ENCODE data around the gene ZNF821. TPM values are rescaled to one million over a fixed set of nuclear protein-coding genes. Genes with fewer than 3 reads are reported as not detected.

ZNF821 gene
- polyA plus RNA-seq, 1 of the 3 experiments (the other 2 are of a cell fraction): 8.8 TPM

DNA sequence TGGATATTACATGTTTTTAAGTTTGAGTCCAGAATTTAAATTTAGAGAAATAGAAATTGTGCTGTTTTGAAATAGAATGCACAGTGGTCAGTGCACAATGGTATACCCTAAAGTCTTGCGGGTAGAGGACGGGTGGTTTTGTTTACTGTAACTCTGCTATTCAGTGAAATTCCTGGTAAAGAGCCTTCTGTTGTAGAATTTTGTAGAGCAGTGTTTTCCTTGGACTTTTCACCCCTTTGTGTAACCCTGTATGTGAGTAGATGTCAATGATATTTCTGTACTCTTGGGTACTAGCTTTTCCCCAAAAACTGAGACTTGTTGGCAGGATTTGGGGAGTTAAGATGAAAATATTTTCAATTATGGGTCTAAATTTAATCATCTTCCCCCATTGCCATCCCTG, 30.8 kb upstream of the ZNF821 start:
- H4K20me1 ChIP-seq (ENCODE audit: insufficient read depth): peaks cover 97% of the 10 kb centered on the region
- POLR2A ChIA-PET: no interaction called here
- H3K27ac ChIP-seq (ENCODE audit: low read depth in 2 of 2, low read length in 1 of 2): no peak overlapping the region
- H2AFZ ChIP-seq (ENCODE audit: low read depth): no peak overlapping the region
- H3K4me1 ChIP-seq (ENCODE audit: control insufficient read depth in 1 of 2, insufficient read depth in 2 of 2, low read depth in 1 of 2, low read length in 1 of 2): peaks cover 0 to 3% of the 10 kb centered on the region in 2 experiments; a peak in 1 of 4 replicates
- H3F3A ChIP-seq (replicated peaks; ENCODE audit: insufficient read depth): peaks cover 30% of the 10 kb centered on the region
- CTCF ChIA-PET: no interaction called here
- H3K36me3 ChIP-seq (replicated peaks in 1 of 2; ENCODE audit: control insufficient read depth in 1 of 2, insufficient read depth in 2 of 2, low read length in 1 of 2): peaks cover 21 to 41% of the 10 kb centered on the region in 2 experiments
- TF ChIP-seq ELF1 (IDR thresholded peaks at IDR 0.05): no peak
- no peak for TF ChIP-seq FOXM1 (IDR thresholded peaks at IDR 0.05; ENCODE audit: low read depth)
- TF ChIP-seq RAD21 (IDR thresholded peaks at IDR 0.05; ENCODE audit: low read length): no peak
- no peak for TF ChIP-seq RXRA (IDR thresholded peaks at IDR 0.05; ENCODE audit: borderline replicate concordance, low read depth)
- TF ChIP-seq GABPA (IDR thresholded peaks at IDR 0.05; ENCODE audit: low read depth): no peak
- DNase-seq: no peak
- no peak overlapping the region for H3K9ac ChIP-seq
- H3K79me2 ChIP-seq (ENCODE audit: insufficient read depth): peaks cover 100% of the 10 kb centered on the region
- H3K4me3 ChIP-seq (ENCODE audit: low read depth in 2 of 2, low read length in 1 of 2): no peak overlapping the region
- no peaks in the 10 kb centered on the region for H3K9me3 ChIP-seq
- no peaks in the 10 kb centered on the region for H3K27me3 ChIP-seq (ENCODE audit: insufficient read depth)
- no peak overlapping the region for H3K4me2 ChIP-seq
- 88% methylated on average over 2 of the region's 2 CpGs for WGBS (ENCODE audit: low lambda C conversion rate)
- no peaks in the 10 kb centered on the region for H3K9me2 ChIP-seq

DNA sequence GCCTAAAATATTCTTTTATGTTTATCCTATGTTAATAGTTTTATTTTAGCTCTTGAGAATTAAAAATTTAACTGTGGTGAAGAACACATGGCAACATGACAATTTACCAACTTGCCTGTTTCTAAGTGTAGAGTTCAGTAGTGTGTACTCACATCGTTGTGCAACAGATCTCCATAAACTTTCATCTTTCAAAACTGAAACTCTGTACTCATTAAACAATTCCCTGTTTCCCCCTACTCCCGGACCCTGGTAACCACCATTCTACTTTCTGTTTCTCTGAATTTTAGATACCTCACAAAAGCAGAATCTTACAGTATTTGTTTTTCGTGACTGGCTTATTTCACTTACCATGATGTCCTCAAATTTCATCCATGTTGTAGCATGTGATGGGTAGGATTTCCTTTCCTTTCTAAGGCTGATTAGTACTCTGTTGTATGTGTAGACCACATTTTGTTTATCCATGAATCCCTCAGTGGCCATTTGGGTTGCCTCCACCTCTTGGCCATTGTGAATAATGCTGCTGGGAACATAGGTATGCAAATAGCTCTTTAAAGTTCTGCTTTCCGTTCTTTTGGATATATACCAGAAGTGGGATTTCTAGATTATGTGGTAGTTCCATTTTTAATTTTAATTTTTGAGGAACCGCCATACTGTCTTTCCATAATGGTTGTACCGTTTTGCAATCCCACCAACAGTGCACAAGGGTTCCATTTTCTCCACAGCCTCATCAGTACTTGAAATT, 28.7 kb upstream of the ZNF821 start:
- WGBS (ENCODE audit: low lambda C conversion rate): 96% methylated on average over 6 of the region's 6 CpGs
- no peak for TF ChIP-seq SMC3 (IDR thresholded peaks at IDR 0.05; ENCODE audit: low read depth, low read length)
- TF ChIP-seq, protein P1, sequence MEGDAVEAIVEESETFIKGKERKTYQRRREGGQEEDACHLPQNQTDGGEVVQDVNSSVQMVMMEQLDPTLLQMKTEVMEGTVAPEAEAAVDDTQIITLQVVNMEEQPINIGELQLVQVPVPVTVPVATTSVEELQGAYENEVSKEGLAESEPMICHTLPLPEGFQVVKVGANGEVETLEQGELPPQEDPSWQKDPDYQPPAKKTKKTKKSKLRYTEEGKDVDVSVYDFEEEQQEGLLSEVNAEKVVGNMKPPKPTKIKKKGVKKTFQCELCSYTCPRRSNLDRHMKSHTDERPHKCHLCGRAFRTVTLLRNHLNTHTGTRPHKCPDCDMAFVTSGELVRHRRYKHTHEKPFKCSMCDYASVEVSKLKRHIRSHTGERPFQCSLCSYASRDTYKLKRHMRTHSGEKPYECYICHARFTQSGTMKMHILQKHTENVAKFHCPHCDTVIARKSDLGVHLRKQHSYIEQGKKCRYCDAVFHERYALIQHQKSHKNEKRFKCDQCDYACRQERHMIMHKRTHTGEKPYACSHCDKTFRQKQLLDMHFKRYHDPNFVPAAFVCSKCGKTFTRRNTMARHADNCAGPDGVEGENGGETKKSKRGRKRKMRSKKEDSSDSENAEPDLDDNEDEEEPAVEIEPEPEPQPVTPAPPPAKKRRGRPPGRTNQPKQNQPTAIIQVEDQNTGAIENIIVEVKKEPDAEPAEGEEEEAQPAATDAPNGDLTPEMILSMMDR (IDR thresholded peaks at IDR 0.05): no peak
- no peak for TF ChIP-seq POLR2AphosphoS5 (IDR thresholded peaks at IDR 0.05; ENCODE audit: low read depth, low read length)
- no peak for TF ChIP-seq MXI1 (IDR thresholded peaks at IDR 0.05; ENCODE audit: low read depth, low read length)

DNA sequence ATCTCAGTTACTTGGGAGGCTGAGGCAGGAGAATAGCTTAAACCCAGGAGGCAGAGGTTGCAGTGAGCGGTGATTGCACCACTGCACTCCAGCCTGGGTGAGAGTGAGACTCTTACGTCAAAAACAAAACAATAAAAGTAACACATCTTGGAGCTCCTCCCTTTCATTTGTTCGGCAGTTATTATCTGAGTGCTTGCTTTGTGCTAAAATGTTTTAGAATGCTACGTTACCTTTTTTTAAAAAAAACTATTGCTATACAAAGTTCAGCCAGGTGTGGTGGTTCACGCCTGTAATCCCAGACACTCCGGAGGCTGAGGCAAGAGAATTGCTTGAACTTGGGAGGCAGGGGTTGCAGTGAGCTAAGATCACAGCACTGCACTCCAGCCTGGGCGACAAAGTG, 27.1 kb upstream of the ZNF821 start:
- Histone ChIP-seq H4K20me1 (ENCODE audit: insufficient read depth) (peaks cover 100% of the 10 kb centered on the region), H3K9ac (no peak overlapping the region), H3K79me2 (ENCODE audit: insufficient read depth) (peaks cover 100% of the 10 kb centered on the region), H3K4me3 (ENCODE audit: low read depth in 2 of 2, low read length in 1 of 2) (no peak overlapping the region), H3F3A (replicated peaks; ENCODE audit: insufficient read depth) (peaks cover 3% of the 10 kb centered on the region), H3K9me2 (no peaks in the 10 kb centered on the region), H3K9me3 (no peaks in the 10 kb centered on the region), H3K4me2 (no peak overlapping the region), H3K36me3 (replicated peaks in 1 of 2; ENCODE audit: control insufficient read depth in 1 of 2, insufficient read depth in 2 of 2, low read length in 1 of 2) (peaks cover under 1 to 26% of the 10 kb centered on the region in 2 experiments), H3K4me1 (ENCODE audit: control insufficient read depth in 1 of 2, insufficient read depth in 2 of 2, low read depth in 1 of 2, low read length in 1 of 2) (no peaks in the 10 kb centered on the region; a peak in 1 of 4 replicates), H2AFZ (ENCODE audit: low read depth) (no peak overlapping the region), H3K27ac (ENCODE audit: low read depth in 2 of 2, low read length in 1 of 2) (no peak overlapping the region), H3K27me3 (ENCODE audit: insufficient read depth) (no peaks in the 10 kb centered on the region)
- WGBS (ENCODE audit: low lambda C conversion rate): 93% methylated on average over 7 of the region's 7 CpGs
- POLR2A ChIA-PET: no interaction called here
- no peak for DNase-seq
- CTCF ChIA-PET: no interaction called here
- TF ChIP-seq, protein P2, sequence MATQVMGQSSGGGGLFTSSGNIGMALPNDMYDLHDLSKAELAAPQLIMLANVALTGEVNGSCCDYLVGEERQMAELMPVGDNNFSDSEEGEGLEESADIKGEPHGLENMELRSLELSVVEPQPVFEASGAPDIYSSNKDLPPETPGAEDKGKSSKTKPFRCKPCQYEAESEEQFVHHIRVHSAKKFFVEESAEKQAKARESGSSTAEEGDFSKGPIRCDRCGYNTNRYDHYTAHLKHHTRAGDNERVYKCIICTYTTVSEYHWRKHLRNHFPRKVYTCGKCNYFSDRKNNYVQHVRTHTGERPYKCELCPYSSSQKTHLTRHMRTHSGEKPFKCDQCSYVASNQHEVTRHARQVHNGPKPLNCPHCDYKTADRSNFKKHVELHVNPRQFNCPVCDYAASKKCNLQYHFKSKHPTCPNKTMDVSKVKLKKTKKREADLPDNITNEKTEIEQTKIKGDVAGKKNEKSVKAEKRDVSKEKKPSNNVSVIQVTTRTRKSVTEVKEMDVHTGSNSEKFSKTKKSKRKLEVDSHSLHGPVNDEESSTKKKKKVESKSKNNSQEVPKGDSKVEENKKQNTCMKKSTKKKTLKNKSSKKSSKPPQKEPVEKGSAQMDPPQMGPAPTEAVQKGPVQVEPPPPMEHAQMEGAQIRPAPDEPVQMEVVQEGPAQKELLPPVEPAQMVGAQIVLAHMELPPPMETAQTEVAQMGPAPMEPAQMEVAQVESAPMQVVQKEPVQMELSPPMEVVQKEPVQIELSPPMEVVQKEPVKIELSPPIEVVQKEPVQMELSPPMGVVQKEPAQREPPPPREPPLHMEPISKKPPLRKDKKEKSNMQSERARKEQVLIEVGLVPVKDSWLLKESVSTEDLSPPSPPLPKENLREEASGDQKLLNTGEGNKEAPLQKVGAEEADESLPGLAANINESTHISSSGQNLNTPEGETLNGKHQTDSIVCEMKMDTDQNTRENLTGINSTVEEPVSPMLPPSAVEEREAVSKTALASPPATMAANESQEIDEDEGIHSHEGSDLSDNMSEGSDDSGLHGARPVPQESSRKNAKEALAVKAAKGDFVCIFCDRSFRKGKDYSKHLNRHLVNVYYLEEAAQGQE (IDR thresholded peaks at IDR 0.05; ENCODE audit: low read depth, low read length): no peak
- TF ChIP-seq, protein P3, sequence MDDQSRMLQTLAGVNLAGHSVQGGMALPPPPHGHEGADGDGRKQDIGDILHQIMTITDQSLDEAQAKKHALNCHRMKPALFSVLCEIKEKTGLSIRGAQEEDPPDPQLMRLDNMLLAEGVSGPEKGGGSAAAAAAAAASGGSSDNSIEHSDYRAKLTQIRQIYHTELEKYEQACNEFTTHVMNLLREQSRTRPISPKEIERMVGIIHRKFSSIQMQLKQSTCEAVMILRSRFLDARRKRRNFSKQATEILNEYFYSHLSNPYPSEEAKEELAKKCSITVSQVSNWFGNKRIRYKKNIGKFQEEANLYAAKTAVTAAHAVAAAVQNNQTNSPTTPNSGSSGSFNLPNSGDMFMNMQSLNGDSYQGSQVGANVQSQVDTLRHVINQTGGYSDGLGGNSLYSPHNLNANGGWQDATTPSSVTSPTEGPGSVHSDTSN (IDR thresholded peaks at IDR 0.05): no peak
- TF ChIP-seq, protein P4, sequence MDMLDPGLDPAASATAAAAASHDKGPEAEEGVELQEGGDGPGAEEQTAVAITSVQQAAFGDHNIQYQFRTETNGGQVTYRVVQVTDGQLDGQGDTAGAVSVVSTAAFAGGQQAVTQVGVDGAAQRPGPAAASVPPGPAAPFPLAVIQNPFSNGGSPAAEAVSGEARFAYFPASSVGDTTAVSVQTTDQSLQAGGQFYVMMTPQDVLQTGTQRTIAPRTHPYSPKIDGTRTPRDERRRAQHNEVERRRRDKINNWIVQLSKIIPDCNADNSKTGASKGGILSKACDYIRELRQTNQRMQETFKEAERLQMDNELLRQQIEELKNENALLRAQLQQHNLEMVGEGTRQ (IDR thresholded peaks at IDR 0.05; ENCODE audit: borderline replicate concordance, low read depth, low read length): no peak
- no peak for TF ChIP-seq POLR2AphosphoS5 (IDR thresholded peaks at IDR 0.05; ENCODE audit: low read depth, low read length)
- no peak for TF ChIP-seq JUND (IDR thresholded peaks at IDR 0.05)
- TF ChIP-seq CHD2 (IDR thresholded peaks at IDR 0.05; ENCODE audit: low read length, partially characterized antibody): no peak

More for the DNA sequence above, 28.7 kb upstream of the ZNF821 start:
- no peak overlapping the region for H3K27ac ChIP-seq (ENCODE audit: low read depth in 2 of 2, low read length in 1 of 2)
- no peaks in the 10 kb centered on the region for H3K27me3 ChIP-seq (ENCODE audit: insufficient read depth)
- peaks cover 12 to 34% of the 10 kb centered on the region in 2 experiments for H3K36me3 ChIP-seq (replicated peaks in 1 of 2; ENCODE audit: control insufficient read depth in 1 of 2, insufficient read depth in 2 of 2, low read length in 1 of 2)
- no peak overlapping the region for H2AFZ ChIP-seq (ENCODE audit: low read depth)
- no peak overlapping the region for H3K4me3 ChIP-seq (ENCODE audit: low read depth in 2 of 2, low read length in 1 of 2)
- peaks cover 100% of the 10 kb centered on the region for H3K79me2 ChIP-seq (ENCODE audit: insufficient read depth)
- no peak overlapping the region for H3K4me2 ChIP-seq
- ChIA-PET CTCF (interaction anchor here (0.6 kb wide), 1 partner anchor 29 kb away, joined by 3 read pairs; no protein-coding TSS in a partner anchor), POLR2A (no interaction called here)
- H3K9me3 ChIP-seq: no peaks in the 10 kb centered on the region
- peaks cover 18% of the 10 kb centered on the region for H3F3A ChIP-seq (replicated peaks; ENCODE audit: insufficient read depth)
- peaks cover 98% of the 10 kb centered on the region for H4K20me1 ChIP-seq (ENCODE audit: insufficient read depth)
- H3K4me1 ChIP-seq (ENCODE audit: control insufficient read depth in 1 of 2, insufficient read depth in 2 of 2, low read depth in 1 of 2, low read length in 1 of 2): peaks cover 0 to 3% of the 10 kb centered on the region in 2 experiments; a peak in 1 of 4 replicates
- H3K9me2 ChIP-seq: no peaks in the 10 kb centered on the region
- no peak overlapping the region for H3K9ac ChIP-seq
- no peak for DNase-seq

Data from SK-N-SH (cell line).